Dorsolateral prefrontal cortex (tissue), 118 donors: ENCODE data around the gene SPARCL1. TPM values are rescaled to one million over a fixed set of nuclear protein-coding genes. Genes with fewer than 3 reads are reported as not detected.

Experiments
- total RNA-seq, 120 experiments: library from RNA; stranded (reverse); gene quantifications; one replicate each; pipeline versions ENCODE4 v1.2.3 to v1.2.4, GENCODE V29; 2022

SPARCL1 gene
- total RNA-seq, 120 experiments from 2014 or later, result 619 to 2,075 (median 1,355) TPM

Other genes with a start within 250 kb of the SPARCL1 start
- 1 to 10 TPM in 69 of 120 experiments, under 1 TPM in 51; 0.28 to 3.3 (median 1.1) TPM for gene HSD17B13, start 206.5 kb downstream of the SPARCL1 start, total RNA-seq
- 10 to 100 TPM; 16.0 to 50.7 (median 26.3) TPM for gene HSD17B11, start 138.2 kb downstream of the SPARCL1 start, total RNA-seq
- 10 to 100 TPM; 21.4 to 53.9 (median 34.4) TPM for gene NUDT9, start 106.8 kb downstream of the SPARCL1 start, total RNA-seq
- gene DSPP, start 79.2 kb upstream of the SPARCL1 start, total RNA-seq, result under 1 TPM in 3 of 120 experiments, not detected in 117; 0.11 to 0.16 (median 0.11) TPM
- gene DMP1, start 120.9 kb upstream of the SPARCL1 start, total RNA-seq, result under 1 TPM in 2 of 120 experiments, not detected in 118; 0.19 to 0.22 TPM